GM21825 (cell line): ENCODE results near the gene POLR3B.
"Not testable (repeated sequence)": the region's sequence is repeated elsewhere in the genome, so short reads cannot be mapped to it uniquely, and the experiment has no call there.

Experiments used
- ATAC-seq: cut with Tn5 transposase; IDR thresholded peaks from one replicate; pipeline ENCODE4 v1.9.1; 2021; ENCODE audit warnings: mild to moderate bottlenecking, moderate library complexity; ENCODE audit not compliant: unreplicated experiment

The POLR3B gene

GRCh38 chr12:106342397-106343213 lies 14.9 kb upstream of the POLR3B start:
- no peak for ATAC-seq

- no peak for ATAC-seq
Observed at GRCh38 chr12:106343214-106343528, 14.4 kb upstream of the POLR3B start.

- ATAC-seq: no peak
Observed at GRCh38 chr12:106344131-106344530, 13.4 kb upstream of the POLR3B start.

GRCh38 chr12:106345746-106346145 lies 11.8 kb upstream of the POLR3B start:
- no peak for ATAC-seq

- no peak for ATAC-seq
Observed at GRCh38 chr12:106348411-106348810, 9.1 kb upstream of the POLR3B start.

GRCh38 chr12:106353175-106353574 lies 4.4 kb upstream of the POLR3B start:
- no peak for ATAC-seq

GRCh38 chr12:106358396-106359241 lies 1.1 kb downstream of the POLR3B start:
- peak; percentile 6 for ATAC-seq

GRCh38 chr12:106359646-106360399 lies 2.3 kb downstream of the POLR3B start:
- ATAC-seq: no peak

GRCh38 chr12:106360400-106360994 lies 2.9 kb downstream of the POLR3B start:
- ATAC-seq: no peak

GRCh38 chr12:106362971-106363370 lies 5.4 kb downstream of the POLR3B start:
- ATAC-seq: no peak

- ATAC-seq: no peak
Observed at GRCh38 chr12:106364261-106364660, 6.7 kb downstream of the POLR3B start.

GRCh38 chr12:106369624-106370346 lies 12.2 kb downstream of the POLR3B start:
- no peak for ATAC-seq

- no peak for ATAC-seq
Observed at GRCh38 chr12:106378788-106379187, 21.2 kb downstream of the POLR3B start.

GRCh38 chr12:106380954-106381353 lies 23.4 kb downstream of the POLR3B start:
- no peak for ATAC-seq

- not testable (repeated sequence) for ATAC-seq
Observed at GRCh38 chr12:106381866-106382265, 24.3 kb downstream of the POLR3B start.

GRCh38 chr12:106386813-106387535 lies 29.4 kb downstream of the POLR3B start:
- no peak for ATAC-seq

- no peak for ATAC-seq
Observed at GRCh38 chr12:106387848-106388377, 30.4 kb downstream of the POLR3B start.

GRCh38 chr12:106389151-106389550 lies 31.6 kb downstream of the POLR3B start:
- ATAC-seq: no peak

- no peak for ATAC-seq
Observed at GRCh38 chr12:106392759-106393158, 35.2 kb downstream of the POLR3B start.
